Measurements from ENCODE around the gene N4BP3.

Gene N4BP3

DNA sequence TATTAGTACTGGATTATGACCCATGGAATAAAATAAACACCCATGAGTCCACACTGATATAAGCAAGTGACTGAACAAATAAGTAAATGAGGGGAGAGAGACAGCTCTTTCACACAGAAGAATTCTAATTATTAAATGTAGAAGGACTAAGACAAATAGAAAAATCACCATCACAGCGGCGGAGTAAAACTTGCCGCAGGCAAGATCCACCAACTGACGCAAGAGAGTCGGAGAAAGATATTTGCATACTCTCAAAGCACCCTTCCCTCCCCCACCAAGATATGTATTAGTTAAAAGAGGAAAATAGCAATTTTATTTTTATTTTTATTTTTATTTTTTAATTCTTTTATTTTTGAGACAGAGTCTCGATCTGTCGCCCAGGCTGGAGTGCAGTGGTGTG is 14.6 kb upstream of the N4BP3 start:
- TF ChIP-seq, protein P1, sequence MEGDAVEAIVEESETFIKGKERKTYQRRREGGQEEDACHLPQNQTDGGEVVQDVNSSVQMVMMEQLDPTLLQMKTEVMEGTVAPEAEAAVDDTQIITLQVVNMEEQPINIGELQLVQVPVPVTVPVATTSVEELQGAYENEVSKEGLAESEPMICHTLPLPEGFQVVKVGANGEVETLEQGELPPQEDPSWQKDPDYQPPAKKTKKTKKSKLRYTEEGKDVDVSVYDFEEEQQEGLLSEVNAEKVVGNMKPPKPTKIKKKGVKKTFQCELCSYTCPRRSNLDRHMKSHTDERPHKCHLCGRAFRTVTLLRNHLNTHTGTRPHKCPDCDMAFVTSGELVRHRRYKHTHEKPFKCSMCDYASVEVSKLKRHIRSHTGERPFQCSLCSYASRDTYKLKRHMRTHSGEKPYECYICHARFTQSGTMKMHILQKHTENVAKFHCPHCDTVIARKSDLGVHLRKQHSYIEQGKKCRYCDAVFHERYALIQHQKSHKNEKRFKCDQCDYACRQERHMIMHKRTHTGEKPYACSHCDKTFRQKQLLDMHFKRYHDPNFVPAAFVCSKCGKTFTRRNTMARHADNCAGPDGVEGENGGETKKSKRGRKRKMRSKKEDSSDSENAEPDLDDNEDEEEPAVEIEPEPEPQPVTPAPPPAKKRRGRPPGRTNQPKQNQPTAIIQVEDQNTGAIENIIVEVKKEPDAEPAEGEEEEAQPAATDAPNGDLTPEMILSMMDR (IDR thresholded peaks at IDR 0.05; ENCODE audit: poor library complexity, severe bottlenecking), result no peak
- H3K27ac ChIP-seq (ENCODE audit: poor library complexity, severe bottlenecking), result no peak overlapping the region
- H3K4me1 ChIP-seq (ENCODE audit: insufficient read depth, poor library complexity, severe bottlenecking), result no peaks in the 10 kb centered on the region
- no peaks in the 10 kb centered on the region for H3K9me3 ChIP-seq (ENCODE audit: severe bottlenecking)
- H3K27me3 ChIP-seq (ENCODE audit: insufficient read depth, poor library complexity, severe bottlenecking), result no peaks in the 10 kb centered on the region
- DNase-seq (ENCODE audit: low spot score) (no peak), ATAC-seq (ENCODE audit: low read depth) (no peak)
- H3K4me3 ChIP-seq (ENCODE audit: severe bottlenecking), result no peak overlapping the region
- no peaks in the 10 kb centered on the region for H3K36me3 ChIP-seq (ENCODE audit: low read depth)

DNA sequence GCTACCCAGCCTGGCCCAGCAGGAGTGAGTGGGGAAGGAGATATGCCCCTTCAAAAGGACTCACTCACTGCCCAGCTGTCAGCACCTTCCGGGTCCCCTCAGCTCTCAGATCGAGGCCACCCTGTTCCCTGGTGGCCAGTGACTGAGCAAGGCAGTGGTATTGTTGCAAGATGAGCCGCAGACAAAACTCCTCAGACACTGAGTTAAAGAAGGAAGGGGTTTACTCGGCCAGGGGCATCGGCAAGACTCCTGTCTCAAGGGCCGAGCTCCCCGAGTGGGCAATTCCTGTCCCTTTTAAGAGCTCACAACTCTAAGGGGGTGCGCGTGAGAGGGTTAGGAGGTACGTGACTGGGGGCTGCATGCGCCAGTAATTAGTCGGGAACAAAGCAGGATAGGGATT is 9.7 kb upstream of the N4BP3 start:
- TF ChIP-seq, protein P1 (IDR thresholded peaks at IDR 0.05; ENCODE audit: poor library complexity, severe bottlenecking), result no peak
- Histone ChIP-seq H3K36me3 (ENCODE audit: low read depth) (no peaks in the 10 kb centered on the region), H3K27ac (ENCODE audit: poor library complexity, severe bottlenecking) (no peak overlapping the region), H3K27me3 (ENCODE audit: insufficient read depth, poor library complexity, severe bottlenecking) (no peaks in the 10 kb centered on the region), H3K4me3 (ENCODE audit: severe bottlenecking) (no peak overlapping the region), H3K9me3 (ENCODE audit: severe bottlenecking) (no peaks in the 10 kb centered on the region), H3K4me1 (ENCODE audit: insufficient read depth, poor library complexity, severe bottlenecking) (peaks cover 20% of the 10 kb centered on the region)
- ATAC-seq (ENCODE audit: low read depth), result no peak
- DNase-seq (ENCODE audit: low spot score), result no peak

DNA sequence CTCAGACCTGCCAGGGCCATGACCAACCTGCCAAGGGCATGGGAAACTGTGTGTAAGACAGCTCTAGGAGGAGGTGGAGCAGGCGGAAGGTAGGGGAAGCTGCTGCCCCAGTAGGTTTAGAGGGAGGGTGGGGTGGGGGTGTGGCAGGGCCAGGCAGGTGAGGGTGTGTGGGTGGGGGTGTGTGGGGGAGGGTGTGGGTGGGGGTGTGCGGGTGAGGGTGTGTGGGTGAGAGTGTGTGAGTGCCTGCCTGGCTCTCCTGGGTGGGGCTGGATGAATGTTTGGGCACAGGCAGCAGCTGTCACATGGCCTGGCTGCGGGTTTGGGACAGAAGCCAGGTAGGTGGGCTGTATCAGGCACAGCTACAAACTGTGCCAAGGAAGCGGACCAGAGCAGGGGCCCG is 8.8 kb upstream of the N4BP3 start:
- Histone ChIP-seq H3K4me1 (ENCODE audit: insufficient read depth, poor library complexity, severe bottlenecking) (peaks cover 26% of the 10 kb centered on the region), H3K27me3 (ENCODE audit: insufficient read depth, poor library complexity, severe bottlenecking) (no peaks in the 10 kb centered on the region), H3K36me3 (ENCODE audit: low read depth) (no peaks in the 10 kb centered on the region), H3K4me3 (ENCODE audit: severe bottlenecking) (no peak overlapping the region), H3K27ac (ENCODE audit: poor library complexity, severe bottlenecking) (no peak overlapping the region), H3K9me3 (ENCODE audit: severe bottlenecking) (no peaks in the 10 kb centered on the region)
- ATAC-seq (ENCODE audit: low read depth) (0 out of 3 replicates have a peak, but pooled peaks have one; percentile 14), DNase-seq (ENCODE audit: low spot score) (no peak)
- TF ChIP-seq, protein P1 (IDR thresholded peaks at IDR 0.05; ENCODE audit: poor library complexity, severe bottlenecking), result no peak

DNA sequence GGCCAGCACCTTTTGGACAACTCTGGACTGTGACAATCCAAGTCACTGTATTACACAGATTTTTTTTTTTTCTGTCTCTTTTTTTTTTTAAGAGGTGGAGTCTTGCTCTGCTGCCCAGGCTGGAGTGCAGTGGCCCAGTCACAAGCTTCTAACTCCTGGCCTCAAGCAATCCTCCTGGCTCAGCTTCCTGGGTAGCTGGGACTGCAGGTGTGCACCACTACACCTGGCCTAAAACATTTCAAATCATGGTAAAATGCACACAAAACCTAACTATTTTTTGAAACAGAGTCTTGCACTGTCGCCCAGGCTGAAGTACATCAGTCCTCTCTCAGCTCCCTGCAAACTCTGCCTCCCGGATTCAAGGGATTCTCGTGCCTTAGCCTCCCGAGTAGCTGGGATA is 7.2 kb upstream of the N4BP3 start:
- Histone ChIP-seq H3K4me1 (ENCODE audit: insufficient read depth, poor library complexity, severe bottlenecking) (peaks cover 26% of the 10 kb centered on the region), H3K27ac (ENCODE audit: poor library complexity, severe bottlenecking) (peak overlapping the region; percentile 4), H3K4me3 (ENCODE audit: severe bottlenecking) (no peak overlapping the region), H3K27me3 (ENCODE audit: insufficient read depth, poor library complexity, severe bottlenecking) (no peaks in the 10 kb centered on the region), H3K36me3 (ENCODE audit: low read depth) (no peaks in the 10 kb centered on the region), H3K9me3 (ENCODE audit: severe bottlenecking) (no peaks in the 10 kb centered on the region)
- TF ChIP-seq, protein P1 (IDR thresholded peaks at IDR 0.05; ENCODE audit: poor library complexity, severe bottlenecking), result no peak
- ATAC-seq (ENCODE audit: low read depth), result no peak
- DNase-seq (ENCODE audit: low spot score), result no peak

DNA sequence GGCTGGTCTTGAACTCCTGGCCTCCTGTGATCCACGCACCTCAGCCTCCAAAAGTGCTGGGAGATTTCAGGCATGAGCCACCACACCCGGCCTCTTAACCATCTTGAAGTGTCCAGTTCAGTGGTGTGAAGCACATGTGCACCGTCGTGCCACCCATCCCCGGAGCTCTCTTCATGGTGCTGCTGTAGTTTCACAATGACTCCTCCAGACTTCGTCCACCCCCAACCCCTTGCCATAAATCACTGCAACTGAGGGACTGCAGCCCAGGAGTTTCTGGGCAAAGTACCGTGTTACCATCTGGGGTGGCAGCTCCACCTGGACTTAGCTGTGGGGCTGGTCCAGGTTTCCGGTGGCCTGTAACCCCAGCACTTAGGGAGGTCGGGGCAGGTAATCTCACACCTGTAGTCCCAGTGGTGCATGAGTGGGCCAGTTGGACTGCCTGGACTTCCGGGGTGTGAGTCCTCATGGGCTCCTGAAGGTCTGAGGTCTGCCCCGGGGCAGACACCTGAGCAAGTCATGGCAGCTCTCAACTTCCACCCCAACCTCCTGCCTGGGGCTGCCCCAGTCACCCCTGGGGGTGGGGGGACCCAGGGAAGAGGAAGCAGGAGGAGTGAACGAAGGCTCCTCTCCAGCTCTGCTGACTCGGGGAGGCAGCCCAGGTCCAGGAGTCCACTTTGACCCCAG is 6.6 kb upstream of the N4BP3 start:
- H3K27ac ChIP-seq (ENCODE audit: poor library complexity, severe bottlenecking), result peak overlapping the region; percentile 4
- no peaks in the 10 kb centered on the region for H3K9me3 ChIP-seq (ENCODE audit: severe bottlenecking)
- H3K36me3 ChIP-seq (ENCODE audit: low read depth), result no peaks in the 10 kb centered on the region
- ATAC-seq (ENCODE audit: low read depth) (peak; percentile 73), DNase-seq (ENCODE audit: low spot score) (no peak)
- no peak overlapping the region for H3K4me3 ChIP-seq (ENCODE audit: severe bottlenecking)
- H3K27me3 ChIP-seq (ENCODE audit: insufficient read depth, poor library complexity, severe bottlenecking), result no peaks in the 10 kb centered on the region
- H3K4me1 ChIP-seq (ENCODE audit: insufficient read depth, poor library complexity, severe bottlenecking), result peaks cover 26% of the 10 kb centered on the region
- TF ChIP-seq, protein P1 (IDR thresholded peaks at IDR 0.05; ENCODE audit: poor library complexity, severe bottlenecking), result no peak
